Measurements from ENCODE around the gene DTL. TPM values are rescaled to one million over a fixed set of nuclear protein-coding genes. Genes with fewer than 3 reads are reported as not detected.

The DTL gene
- total RNA-seq, 1 donor from 2014 or later: 6.3 TPM

- peak overlapping the region; percentile 96 for H3K4me3 Mint-ChIP-seq (ENCODE audit: unreplicated experiment)
- peak overlapping the region; percentile 98 for H2AFZ ChIP-seq (ENCODE audit: low read depth, low read length)
- peaks cover 78% of the 10 kb centered on the region for H3K79me2 ChIP-seq (ENCODE audit: insufficient read depth, low read length)
- H3K27ac Mint-ChIP-seq (ENCODE audit: unreplicated experiment): peak overlapping the region; percentile 88
- FAIRE-seq (peak; percentile 9), DNase-seq (ENCODE audit: low read depth) (no peak)
- peaks cover 4% of the 10 kb centered on the region for H3K36me3 Mint-ChIP-seq (ENCODE audit: low read depth, unreplicated experiment)
- H3K4me2 ChIP-seq (ENCODE audit: low read length): peak overlapping the region; percentile 96
- H3K27me3 ChIP-seq (ENCODE audit: insufficient read depth, low read length): no peaks in the 10 kb centered on the region
- no peaks in the 10 kb centered on the region for H3K9me3 Mint-ChIP-seq (ENCODE audit: unreplicated experiment)
- no peaks in the 10 kb centered on the region for H3K9me3 ChIP-seq (ENCODE audit: insufficient read depth, low read depth, low read length)
- H3K27ac ChIP-seq (ENCODE audit: low read depth, low read length): peak overlapping the region; percentile 93
- H3K4me3 ChIP-seq (ENCODE audit: insufficient read depth, low read depth, low read length): peak overlapping the region; percentile 98
- H3K36me3 ChIP-seq (ENCODE audit: insufficient read depth, low read length): no peaks in the 10 kb centered on the region
- H3K9ac ChIP-seq (ENCODE audit: low read length): peak overlapping the region; percentile 94
- peaks cover 16% of the 10 kb centered on the region for H3K4me1 ChIP-seq (ENCODE audit: insufficient read depth, low read length)
- peaks cover 20% of the 10 kb centered on the region for H3K4me1 Mint-ChIP-seq (ENCODE audit: low read depth, unreplicated experiment)
- H4K20me1 ChIP-seq (ENCODE audit: insufficient read depth, low read length): peaks cover 18% of the 10 kb centered on the region
- TF ChIP-seq EZH2 (IDR thresholded peaks at IDR 0.05; ENCODE audit: insufficient read depth, low read length) (no peak), CTCF (IDR thresholded peaks at IDR 0.05; ENCODE audit: insufficient read depth, low read depth, low read length) (no peak)
- no peaks in the 10 kb centered on the region for H3K27me3 Mint-ChIP-seq (ENCODE audit: low read depth, unreplicated experiment)
Observed at GRCh38 chr1:212034516-212035122, 929 bp upstream of the DTL start.

- Histone ChIP-seq H3K4me1 (ENCODE audit: insufficient read depth, low read length) (peaks cover 13% of the 10 kb centered on the region), H3K4me3 (ENCODE audit: insufficient read depth, low read depth, low read length) (peak overlapping the region; percentile 98), H3K36me3 (ENCODE audit: insufficient read depth, low read length) (no peaks in the 10 kb centered on the region), H3K27ac (ENCODE audit: low read depth, low read length) (peak overlapping the region; percentile 93), H3K4me2 (ENCODE audit: low read length) (peak overlapping the region; percentile 96), H3K9me3 (ENCODE audit: insufficient read depth, low read depth, low read length) (no peaks in the 10 kb centered on the region), H2AFZ (ENCODE audit: low read depth, low read length) (peak overlapping the region; percentile 96), H3K79me2 (ENCODE audit: insufficient read depth, low read length) (peaks cover 87% of the 10 kb centered on the region), H3K27me3 (ENCODE audit: insufficient read depth, low read length) (no peaks in the 10 kb centered on the region), H3K9ac (ENCODE audit: low read length) (peak overlapping the region; percentile 94), H4K20me1 (ENCODE audit: insufficient read depth, low read length) (peaks cover 15% of the 10 kb centered on the region)
- TF ChIP-seq CTCF (IDR thresholded peaks at IDR 0.05; ENCODE audit: insufficient read depth, low read depth, low read length) (no peak), EZH2 (IDR thresholded peaks at IDR 0.05; ENCODE audit: insufficient read depth, low read length) (no peak)
- H3K4me3 Mint-ChIP-seq (ENCODE audit: unreplicated experiment): peak overlapping the region; percentile 96
- FAIRE-seq: no peak
- DNase-seq (ENCODE audit: low read depth): no peak
- no peaks in the 10 kb centered on the region for H3K27me3 Mint-ChIP-seq (ENCODE audit: low read depth, unreplicated experiment)
- H3K27ac Mint-ChIP-seq (ENCODE audit: unreplicated experiment): peak overlapping the region; percentile 88
- H3K4me1 Mint-ChIP-seq (ENCODE audit: low read depth, unreplicated experiment): peaks cover 18% of the 10 kb centered on the region
- H3K36me3 Mint-ChIP-seq (ENCODE audit: low read depth, unreplicated experiment): peaks cover 4% of the 10 kb centered on the region
- no peaks in the 10 kb centered on the region for H3K9me3 Mint-ChIP-seq (ENCODE audit: unreplicated experiment)
Observed at GRCh38 chr1:212035835-212036605, 472 bp downstream of the DTL start.

Data from astrocyte (in vitro differentiated cells and primary cell).